Testis (tissue), 2 donors: ENCODE measurements around the gene C1orf210.

Experiments
- CTCF ChIP-seq, 3 experiments: fragments of 450-650 bp in 2 of 3; fragments of 200-600 bp in 1 of 3; sonication (generic) in 1 of 3; IDR thresholded peaks; one replicate each; pipeline ENCODE4 v1.5.1; 2016 to 2019; ENCODE audit warnings: antibody characterized with exemption in 3 of 3, mild to moderate bottlenecking in 2 of 3, moderate library complexity in 1 of 3
- POLR2A ChIP-seq: fragments of 450-650 bp; IDR thresholded peaks from one replicate; pipeline ENCODE4 v1.6.1; 2017; ENCODE audit warnings: antibody characterized with exemption, mild to moderate bottlenecking, moderate library complexity

GRCh38 chr1:43288785-43289706 is 3.7 kb upstream of the C1orf210 start:
- TF ChIP-seq POLR2A = no peak
- TF ChIP-seq CTCF (IDR thresholded peaks at IDR 0.05) = no peak
